ENCODE results near the gene PHF3. TPM values are rescaled to one million over a fixed set of nuclear protein-coding genes. Genes with fewer than 3 reads are reported as not detected.

PHF3 gene, protein sequence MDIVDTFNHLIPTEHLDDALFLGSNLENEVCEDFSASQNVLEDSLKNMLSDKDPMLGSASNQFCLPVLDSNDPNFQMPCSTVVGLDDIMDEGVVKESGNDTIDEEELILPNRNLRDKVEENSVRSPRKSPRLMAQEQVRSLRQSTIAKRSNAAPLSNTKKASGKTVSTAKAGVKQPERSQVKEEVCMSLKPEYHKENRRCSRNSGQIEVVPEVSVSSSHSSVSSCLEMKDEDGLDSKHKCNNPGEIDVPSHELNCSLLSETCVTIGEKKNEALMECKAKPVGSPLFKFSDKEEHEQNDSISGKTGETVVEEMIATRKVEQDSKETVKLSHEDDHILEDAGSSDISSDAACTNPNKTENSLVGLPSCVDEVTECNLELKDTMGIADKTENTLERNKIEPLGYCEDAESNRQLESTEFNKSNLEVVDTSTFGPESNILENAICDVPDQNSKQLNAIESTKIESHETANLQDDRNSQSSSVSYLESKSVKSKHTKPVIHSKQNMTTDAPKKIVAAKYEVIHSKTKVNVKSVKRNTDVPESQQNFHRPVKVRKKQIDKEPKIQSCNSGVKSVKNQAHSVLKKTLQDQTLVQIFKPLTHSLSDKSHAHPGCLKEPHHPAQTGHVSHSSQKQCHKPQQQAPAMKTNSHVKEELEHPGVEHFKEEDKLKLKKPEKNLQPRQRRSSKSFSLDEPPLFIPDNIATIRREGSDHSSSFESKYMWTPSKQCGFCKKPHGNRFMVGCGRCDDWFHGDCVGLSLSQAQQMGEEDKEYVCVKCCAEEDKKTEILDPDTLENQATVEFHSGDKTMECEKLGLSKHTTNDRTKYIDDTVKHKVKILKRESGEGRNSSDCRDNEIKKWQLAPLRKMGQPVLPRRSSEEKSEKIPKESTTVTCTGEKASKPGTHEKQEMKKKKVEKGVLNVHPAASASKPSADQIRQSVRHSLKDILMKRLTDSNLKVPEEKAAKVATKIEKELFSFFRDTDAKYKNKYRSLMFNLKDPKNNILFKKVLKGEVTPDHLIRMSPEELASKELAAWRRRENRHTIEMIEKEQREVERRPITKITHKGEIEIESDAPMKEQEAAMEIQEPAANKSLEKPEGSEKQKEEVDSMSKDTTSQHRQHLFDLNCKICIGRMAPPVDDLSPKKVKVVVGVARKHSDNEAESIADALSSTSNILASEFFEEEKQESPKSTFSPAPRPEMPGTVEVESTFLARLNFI (N-terminal part only)
- 61.1 TPM for total RNA-seq
- long read RNA-seq, full-length matches to known transcripts: 4 of 25 reads
- long read RNA-seq, partial matches to known transcripts: 9 of 25 reads
- long read RNA-seq, other reads (novel, unspliced or antisense): 12 of 25 reads

DNA sequence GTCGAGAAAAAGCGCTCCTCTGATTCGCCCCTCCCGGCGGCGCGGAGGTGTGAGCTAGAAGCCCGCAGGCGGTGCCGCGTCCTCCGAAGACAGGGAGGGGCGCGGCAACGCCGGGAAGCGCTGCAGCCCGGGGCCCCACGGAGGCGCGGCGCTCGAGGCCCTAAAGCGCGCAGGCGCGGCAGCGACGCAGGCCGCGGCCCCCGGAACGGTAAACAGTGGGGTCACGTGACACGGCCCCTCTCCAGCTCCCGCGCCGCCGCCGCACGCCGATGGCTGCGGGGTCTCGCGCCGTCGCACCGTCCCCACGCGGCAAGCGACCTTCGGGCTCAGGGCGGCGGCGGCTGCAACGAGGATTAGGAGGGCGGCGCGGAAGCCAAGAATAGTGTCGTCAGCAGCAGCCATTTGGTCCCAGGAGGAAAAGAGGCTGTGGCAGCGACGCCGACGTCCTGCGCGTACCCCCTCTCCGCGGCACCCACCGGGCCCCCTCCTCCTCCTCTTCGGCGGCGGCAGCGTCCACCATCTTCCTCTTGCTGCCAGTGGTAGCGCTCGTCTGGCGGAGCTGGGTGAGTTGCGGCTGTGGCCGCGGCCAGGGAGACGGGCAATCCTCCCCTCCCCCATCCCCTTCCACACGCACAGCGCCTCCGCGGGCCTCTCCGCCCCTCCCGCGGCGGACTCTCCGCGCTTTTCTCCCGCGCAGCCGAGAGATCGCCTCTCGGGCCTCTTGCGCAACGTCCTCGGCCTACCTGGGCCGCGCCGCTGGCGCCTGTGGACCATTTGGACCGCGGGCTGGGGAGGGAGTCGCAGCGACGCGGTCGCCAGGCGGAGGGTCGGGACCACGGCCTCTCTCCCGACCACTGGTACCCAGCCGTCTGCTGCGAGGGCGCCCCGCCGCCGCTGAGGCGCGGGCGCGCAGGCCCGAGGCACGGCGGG lies at the start of gene PHF3:
TSS of gene PHF3 (plus strand) at position 215 of the 930 bp plus-strand sequence. CDS start 10,750 bp downstream, outside the sequence.
- TF ChIP-seq, protein P1, sequence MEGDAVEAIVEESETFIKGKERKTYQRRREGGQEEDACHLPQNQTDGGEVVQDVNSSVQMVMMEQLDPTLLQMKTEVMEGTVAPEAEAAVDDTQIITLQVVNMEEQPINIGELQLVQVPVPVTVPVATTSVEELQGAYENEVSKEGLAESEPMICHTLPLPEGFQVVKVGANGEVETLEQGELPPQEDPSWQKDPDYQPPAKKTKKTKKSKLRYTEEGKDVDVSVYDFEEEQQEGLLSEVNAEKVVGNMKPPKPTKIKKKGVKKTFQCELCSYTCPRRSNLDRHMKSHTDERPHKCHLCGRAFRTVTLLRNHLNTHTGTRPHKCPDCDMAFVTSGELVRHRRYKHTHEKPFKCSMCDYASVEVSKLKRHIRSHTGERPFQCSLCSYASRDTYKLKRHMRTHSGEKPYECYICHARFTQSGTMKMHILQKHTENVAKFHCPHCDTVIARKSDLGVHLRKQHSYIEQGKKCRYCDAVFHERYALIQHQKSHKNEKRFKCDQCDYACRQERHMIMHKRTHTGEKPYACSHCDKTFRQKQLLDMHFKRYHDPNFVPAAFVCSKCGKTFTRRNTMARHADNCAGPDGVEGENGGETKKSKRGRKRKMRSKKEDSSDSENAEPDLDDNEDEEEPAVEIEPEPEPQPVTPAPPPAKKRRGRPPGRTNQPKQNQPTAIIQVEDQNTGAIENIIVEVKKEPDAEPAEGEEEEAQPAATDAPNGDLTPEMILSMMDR (IDR thresholded peaks at IDR 0.05): peak; percentile 15
- intact Hi-C loops (cut with DNase I): no loop called here
- Histone ChIP-seq H3K27me3 (no peaks in the 10 kb centered on the region), H3K36me3 (no peaks in the 10 kb centered on the region), H3K27ac (peak within 1 kb of the TSS; percentile 94), H3K4me1 (peaks cover 43% of the 10 kb centered on the region), H3K4me3 (peak within 1 kb of the TSS; percentile 84), H3K9me3 (no peaks in the 10 kb centered on the region)
- ATAC-seq (peak; percentile 97), DNase-seq (peak; percentile 95)

DNA sequence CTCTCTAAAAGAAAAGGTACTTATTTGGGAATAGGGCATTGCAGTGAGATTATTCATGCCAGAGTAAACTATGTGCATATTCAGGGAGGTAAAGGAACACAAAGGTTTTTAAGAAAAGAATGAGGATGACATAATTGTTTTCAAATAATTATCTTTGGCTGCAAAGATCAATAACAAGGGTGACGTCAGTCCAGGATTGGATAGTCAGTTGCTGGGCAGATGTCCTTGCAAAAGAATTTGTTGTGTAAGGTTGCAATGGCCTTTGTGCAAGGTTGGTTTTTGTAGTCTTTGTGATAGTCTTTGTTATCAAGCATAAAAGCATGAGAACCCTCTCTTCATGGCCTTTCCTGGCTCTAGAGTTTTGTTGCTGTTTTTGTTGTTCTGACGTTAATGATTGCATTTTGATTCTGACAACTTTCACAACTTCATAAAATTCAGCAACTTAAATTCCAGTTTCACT lies 45.6 kb upstream of the PHF3 start:
- no peak for DNase-seq
- intact Hi-C loops (cut with DNase I): loop anchor here (10.0 kb wide), 1 partner anchor 175 kb away; no protein-coding TSS in a partner anchor
- no peak for ATAC-seq
- no peak overlapping the region for H3K27ac ChIP-seq
- no peaks in the 10 kb centered on the region for H3K36me3 ChIP-seq
- H3K9me3 ChIP-seq: no peaks in the 10 kb centered on the region
- no peaks in the 10 kb centered on the region for H3K27me3 ChIP-seq
- no peaks in the 10 kb centered on the region for H3K4me1 ChIP-seq
- H3K4me3 ChIP-seq: no peak overlapping the region
- TF ChIP-seq, protein P1 (IDR thresholded peaks at IDR 0.05): no peak

DNA sequence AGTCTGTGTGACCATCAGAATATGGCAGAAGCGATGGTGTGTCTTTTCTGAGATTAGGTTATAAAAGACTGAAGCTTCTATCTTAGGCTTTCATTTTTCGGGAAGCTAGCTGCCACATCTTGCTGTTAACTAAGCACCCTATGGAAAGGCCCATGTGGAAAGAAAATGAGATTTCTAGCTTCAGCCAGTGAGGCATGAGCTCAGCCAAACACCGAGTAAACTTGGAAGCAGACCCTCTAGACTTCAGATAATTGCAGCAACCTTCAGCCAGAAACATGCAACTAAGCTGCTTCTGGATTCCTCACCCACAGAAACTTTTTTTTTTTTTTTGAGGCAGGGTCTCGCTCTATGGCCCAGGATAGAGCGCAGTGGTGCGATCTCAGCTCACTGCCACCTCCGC lies 42.7 kb upstream of the PHF3 start:
- intact Hi-C loops (cut with DNase I): loop anchor here (10.0 kb wide), 1 partner anchor 172 kb away; no protein-coding TSS in a partner anchor

DNA sequence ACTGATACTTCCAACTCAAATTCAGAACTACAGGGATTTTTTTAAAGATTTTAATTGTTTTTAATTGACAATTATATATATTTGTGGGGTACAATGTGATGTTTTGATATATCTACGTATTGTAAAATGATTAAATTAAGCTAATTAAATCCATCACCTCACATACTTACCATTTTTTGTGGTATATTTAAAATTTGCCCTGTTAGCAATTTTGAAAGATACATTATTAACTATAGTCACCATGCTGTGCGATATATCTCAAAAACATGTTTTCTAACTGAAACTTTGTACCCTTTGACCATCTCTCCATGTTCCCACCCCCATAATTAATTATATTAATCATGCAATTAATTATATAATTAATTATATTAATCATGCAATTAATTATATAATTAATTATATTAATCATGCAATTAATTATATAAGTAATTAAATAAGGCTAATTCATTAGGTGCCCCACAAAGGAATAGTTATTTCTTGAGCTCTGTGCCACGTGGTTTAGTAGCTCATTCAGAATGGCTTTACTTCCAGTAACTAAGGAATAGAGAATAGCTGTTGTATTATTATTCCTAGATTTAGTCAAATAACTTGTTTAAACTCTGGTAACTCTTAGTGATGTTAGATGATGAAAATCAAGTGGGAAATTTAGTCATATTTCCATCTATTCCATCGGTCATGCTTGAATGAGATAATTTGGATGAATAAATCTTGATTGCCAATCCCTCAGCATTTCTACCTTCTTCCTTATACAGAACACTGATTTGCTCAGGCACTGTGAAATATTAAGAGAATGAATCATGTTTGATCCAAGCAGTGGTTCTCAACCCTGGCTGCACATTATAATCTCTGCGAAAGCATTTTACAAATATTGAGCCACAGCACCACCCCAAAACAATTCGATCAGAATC lies 38.2 kb upstream of the PHF3 start:
- intact Hi-C loops (cut with DNase I): loop anchor here (10.0 kb wide), 1 partner anchor 167 kb away; no protein-coding TSS in a partner anchor
- no peak for ATAC-seq
- TF ChIP-seq, protein P1 (IDR thresholded peaks at IDR 0.05): no peak

More for the DNA sequence above, 42.7 kb upstream of the PHF3 start:
- Histone ChIP-seq H3K36me3 (no peaks in the 10 kb centered on the region), H3K27me3 (peaks cover 4% of the 10 kb centered on the region), H3K4me1 (peaks cover 3% of the 10 kb centered on the region), H3K9me3 (no peaks in the 10 kb centered on the region), H3K4me3 (no peak overlapping the region), H3K27ac (no peak overlapping the region)
- DNase-seq (no peak), ATAC-seq (no peak)
- TF ChIP-seq, protein P1 (IDR thresholded peaks at IDR 0.05): no peak

More for the DNA sequence above, 38.2 kb upstream of the PHF3 start:
- Histone ChIP-seq H3K27ac (no peak overlapping the region), H3K9me3 (no peaks in the 10 kb centered on the region), H3K27me3 (peaks cover 4% of the 10 kb centered on the region), H3K4me1 (peaks cover 9% of the 10 kb centered on the region), H3K36me3 (no peaks in the 10 kb centered on the region), H3K4me3 (peak overlapping the region; percentile 56)
- no peak for DNase-seq

Measured in upper lobe of right lung (tissue), 1 donor.